Kidney epithelial cell (primary cell): ENCODE measurements around the gene AJAP1. TPM values are rescaled to one million over a fixed set of nuclear protein-coding genes. Genes with fewer than 3 reads are reported as not detected.

ENCODE experiments used
- DNase-seq: peaks from one replicate; pipeline ENCODE4 v3.0.0-alpha.2; 2010; ENCODE audit warnings: low read depth
- H3K27me3 ChIP-seq: 2 replicates; pipeline ENCODE4 v1.6.0; 2011; ENCODE audit warnings: low read length; ENCODE audit not compliant: control insufficient read depth, insufficient read depth
- H3K36me3 ChIP-seq: 2 replicates; pipeline ENCODE4 v1.5.1; 2011; ENCODE audit warnings: low read length; ENCODE audit not compliant: control insufficient read depth, insufficient read depth
- H3K4me3 ChIP-seq: 2 replicates; pipeline ENCODE4 v1.5.1; 2011; ENCODE audit warnings: low read depth, mild to moderate bottlenecking, control low read depth, low read length
- CTCF ChIP-seq: IDR thresholded peaks from 2 replicates; pipeline ENCODE4 v1.5.1; 2011; ENCODE audit warnings: mild to moderate bottlenecking, moderate library complexity, low read length, control low read depth, inconsistent platforms; ENCODE audit not compliant: insufficient read depth, poor library complexity, severe bottlenecking
- total RNA-seq: library from RNA; depleted of rRNA; stranded (reverse); fragments of >200 nt; gene quantifications from 2 replicates; pipeline ENCODE4 v1.2.3, GENCODE V29; 2015

The AJAP1 gene
- total RNA-seq, 1 donor from 2014 or later, result 0.67 TPM

GRCh38 chr1:4723106-4723505 is 68.7 kb downstream of the AJAP1 start:
- no peaks in the 10 kb centered on the region for H3K36me3 ChIP-seq
- TF ChIP-seq CTCF, result no peak
- H3K27me3 ChIP-seq, result no peaks in the 10 kb centered on the region
- H3K4me3 ChIP-seq, result no peak overlapping the region
- no peak for DNase-seq

DNA sequence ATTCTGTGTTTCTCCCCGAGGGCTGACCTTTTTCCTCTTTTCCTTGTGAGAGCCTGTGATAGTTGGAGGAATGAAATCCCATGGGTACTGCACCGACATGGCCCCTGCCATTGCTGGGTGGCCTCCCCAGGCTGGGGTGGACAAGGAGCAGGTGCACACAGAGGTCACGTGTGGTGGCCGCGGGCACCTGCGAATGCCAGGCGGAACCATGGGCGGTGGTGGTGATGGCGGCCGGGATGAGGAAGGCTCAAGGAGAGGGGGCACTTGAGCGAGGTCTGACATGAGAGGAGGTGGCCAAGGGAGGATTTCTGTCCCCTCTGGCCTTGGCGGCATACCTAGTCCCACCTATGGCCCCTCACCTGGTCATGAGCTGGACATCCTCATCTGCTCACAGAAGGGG is 69.6 kb downstream of the AJAP1 start:
- TF ChIP-seq CTCF, result no peak
- DNase-seq, result no peak
- Histone ChIP-seq H3K4me3 (no peak overlapping the region), H3K36me3 (no peaks in the 10 kb centered on the region), H3K27me3 (no peaks in the 10 kb centered on the region)

- no peaks in the 10 kb centered on the region for H3K36me3 ChIP-seq
- H3K27me3 ChIP-seq, result no peaks in the 10 kb centered on the region
- TF ChIP-seq CTCF, result no peak
- H3K4me3 ChIP-seq, result no peak overlapping the region
- DNase-seq, result no peak
Measured at GRCh38 chr1:4724695-4725250, 70.4 kb downstream of the AJAP1 start.

- no peak overlapping the region for H3K4me3 ChIP-seq
- no peaks in the 10 kb centered on the region for H3K36me3 ChIP-seq
- no peak for TF ChIP-seq CTCF
- no peak for DNase-seq
- H3K27me3 ChIP-seq, result no peaks in the 10 kb centered on the region
Measured at GRCh38 chr1:4725416-4725815, 71.0 kb downstream of the AJAP1 start.

- no peaks in the 10 kb centered on the region for H3K36me3 ChIP-seq
- no peak for TF ChIP-seq CTCF
- DNase-seq, result no peak
Measured at GRCh38 chr1:4726620-4727341, 72.4 kb downstream of the AJAP1 start.

DNA sequence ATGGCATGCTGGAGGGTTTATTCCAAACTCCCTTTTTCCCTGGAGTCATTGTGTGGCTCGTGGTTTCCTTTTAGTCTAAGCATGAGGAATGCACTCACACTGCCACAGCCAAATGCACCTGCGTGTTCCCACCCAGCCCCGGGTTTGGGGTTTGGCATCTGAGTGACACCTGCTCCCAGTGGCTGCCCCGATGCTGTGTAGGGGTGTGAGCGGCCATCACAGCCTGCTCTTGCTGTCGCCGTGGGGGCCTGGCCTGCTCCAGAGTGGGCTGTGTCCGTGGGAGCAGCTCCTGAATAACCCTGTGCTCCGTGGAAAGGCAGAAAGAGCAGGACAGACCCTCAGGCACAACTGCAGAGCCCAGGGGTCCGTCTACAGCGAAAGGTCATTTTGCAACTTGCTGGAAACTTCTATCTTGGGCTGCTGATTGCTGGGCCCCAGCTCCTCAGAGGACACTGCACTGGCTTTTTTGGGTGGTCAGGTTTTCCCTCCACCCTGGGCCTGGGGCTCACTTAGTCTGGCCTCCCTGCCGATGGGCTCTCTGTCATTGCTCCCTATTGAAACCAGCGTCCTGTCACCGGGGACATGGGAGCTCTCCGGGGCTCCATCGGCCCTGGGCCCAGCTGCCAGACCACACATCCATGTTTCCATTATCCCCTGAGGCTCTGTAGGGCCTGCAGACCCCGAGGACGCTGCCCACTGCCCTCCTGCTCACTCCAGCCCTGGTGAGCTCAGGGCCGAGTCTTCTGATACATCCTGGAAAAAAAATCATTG is 74.1 kb downstream of the AJAP1 start:
- no peak for TF ChIP-seq CTCF
- Histone ChIP-seq H3K27me3 (no peaks in the 10 kb centered on the region), H3K36me3 (no peaks in the 10 kb centered on the region), H3K4me3 (no peak overlapping the region)
- DNase-seq, result no peak

More at GRCh38 chr1:4726620-4727341, 72.4 kb downstream of the AJAP1 start:
- no peak overlapping the region for H3K4me3 ChIP-seq
- H3K27me3 ChIP-seq, result no peaks in the 10 kb centered on the region
